Thyroid gland (tissue), 4 donors: ENCODE measurements around the gene SUDS3. TPM values are rescaled to one million over a fixed set of nuclear protein-coding genes. Genes with fewer than 3 reads are reported as not detected.

Source experiments
- DNase-seq, 2 donors: peaks; one replicate each; pipeline ENCODE4 v3.0.0-alpha.2; 2019
- H3K27ac ChIP-seq, 3 donors: fragments of 200-600 bp; sonication (generic); 1 replicate in 2 of 3; 2 replicates in 1 of 3; pipeline ENCODE4 v1.5.1; 2016 to 2019; ENCODE audit warnings: mild to moderate bottlenecking in 1 of 3, moderate library complexity in 1 of 3
- H3K27me3 ChIP-seq: fragments of 200-600 bp; sonication (generic); one replicate; pipeline ENCODE4 v1.5.1; 2019
- H3K36me3 ChIP-seq, 2 donors: fragments of 200-600 bp; sonication (generic); one replicate each; pipeline ENCODE4 v1.5.1; 2016 to 2019
- H3K4me1 ChIP-seq, 2 donors: fragments of 200-600 bp; sonication (generic); one replicate each; pipeline ENCODE4 v1.5.1; 2017 to 2019
- H3K4me3 ChIP-seq, 3 donors: fragments of 200-600 bp; sonication (generic); replicated peaks in 1 of 3; 1 replicate in 2 of 3; 2 replicates in 1 of 3; pipeline ENCODE4 v1.5.1; 2016; ENCODE audit warnings: mild to moderate bottlenecking in 1 of 3
- H3K9me3 ChIP-seq: fragments of 200-600 bp; sonication (generic); one replicate; pipeline ENCODE4 v1.5.1; 2017
- POLR2A ChIP-seq, 2 donors: fragments of 450-650 bp; IDR thresholded peaks; one replicate each; pipeline ENCODE4 v1.6.1; 2017; ENCODE audit warnings: antibody characterized with exemption in 2 of 2, mild to moderate bottlenecking in 2 of 2, moderate library complexity in 1 of 2
- WGBS, 2 donors: methylation state at CpG; one replicate each; pipeline ENCODE4 v1.1.5; 2017; 5-methylcytosine and 5-hydroxymethylcytosine counted together
- intact Hi-C: fragments of 100-400 bp; cut with DNase I; formaldehyde crosslinking; loops from one replicate; pipeline ENCODE4 v1.15.1; 2023
- total RNA-seq, 4 donors: library from RNA; depleted of rRNA; stranded (reverse); fragments of >200 nt; gene quantifications; one replicate each; pipeline ENCODE4 v1.2.3, GENCODE V29; 2016
- TF ChIP-seq, protein P1 (sequence below), 6 experiments: fragments of 200-600 bp in 3 of 6; fragments of 450-650 bp in 3 of 6; sonication (generic) in 3 of 6; IDR thresholded peaks; one replicate each; pipeline ENCODE4 v1.5.1; 2016 to 2019; ENCODE audit warnings: antibody characterized with exemption in 6 of 6, mild to moderate bottlenecking in 2 of 6, inconsistent platforms in 1 of 6, moderate library complexity in 1 of 6

The SUDS3 gene
- total RNA-seq, 4 donors from 2014 or later: 56.5 to 75.7 (median 62.7) TPM

GRCh38 chr12:118465706-118466105 lies 89.4 kb downstream of the SUDS3 start:
- no peak overlapping the region for H3K27ac ChIP-seq
- H3K9me3 ChIP-seq: no peaks in the 10 kb centered on the region
- H3K36me3 ChIP-seq: no peaks in the 10 kb centered on the region
- WGBS, 2 donors: 73 to 88% methylated on average over 1 of the region's 1 CpG
- H3K27me3 ChIP-seq: no peaks in the 10 kb centered on the region
- DNase-seq: no peak
- H3K4me3 ChIP-seq: no peak overlapping the region
- intact Hi-C loops: no loop called here
- TF ChIP-seq, protein P1, sequence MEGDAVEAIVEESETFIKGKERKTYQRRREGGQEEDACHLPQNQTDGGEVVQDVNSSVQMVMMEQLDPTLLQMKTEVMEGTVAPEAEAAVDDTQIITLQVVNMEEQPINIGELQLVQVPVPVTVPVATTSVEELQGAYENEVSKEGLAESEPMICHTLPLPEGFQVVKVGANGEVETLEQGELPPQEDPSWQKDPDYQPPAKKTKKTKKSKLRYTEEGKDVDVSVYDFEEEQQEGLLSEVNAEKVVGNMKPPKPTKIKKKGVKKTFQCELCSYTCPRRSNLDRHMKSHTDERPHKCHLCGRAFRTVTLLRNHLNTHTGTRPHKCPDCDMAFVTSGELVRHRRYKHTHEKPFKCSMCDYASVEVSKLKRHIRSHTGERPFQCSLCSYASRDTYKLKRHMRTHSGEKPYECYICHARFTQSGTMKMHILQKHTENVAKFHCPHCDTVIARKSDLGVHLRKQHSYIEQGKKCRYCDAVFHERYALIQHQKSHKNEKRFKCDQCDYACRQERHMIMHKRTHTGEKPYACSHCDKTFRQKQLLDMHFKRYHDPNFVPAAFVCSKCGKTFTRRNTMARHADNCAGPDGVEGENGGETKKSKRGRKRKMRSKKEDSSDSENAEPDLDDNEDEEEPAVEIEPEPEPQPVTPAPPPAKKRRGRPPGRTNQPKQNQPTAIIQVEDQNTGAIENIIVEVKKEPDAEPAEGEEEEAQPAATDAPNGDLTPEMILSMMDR (IDR thresholded peaks at IDR 0.05): no peak
- no peak for TF ChIP-seq POLR2A (IDR thresholded peaks at IDR 0.05)
- no peaks in the 10 kb centered on the region for H3K4me1 ChIP-seq

Other genes starting within 250 kb of the SUDS3 start
- 1,000 to 10,000 TPM in 3 of 4 donors, 100 to 1,000 TPM in 1; 695 to 2,015 (median 1,366) TPM for gene PEBP1, start 240.4 kb upstream of the SUDS3 start, total RNA-seq
- 10 to 100 TPM; 38.4 to 65.3 (median 50.2) TPM for gene TAOK3, start 3.6 kb upstream of the SUDS3 start, total RNA-seq